Peyer's patch (tissue), 4 donors: ENCODE measurements around the gene FGR.

Experiments
- CTCF ChIP-seq, 6 experiments: fragments of 450-650 bp in 4 of 6; fragments of 200-600 bp in 2 of 6; sonication (generic) in 1 of 6; IDR thresholded peaks; one replicate each; pipeline ENCODE4 v1.5.1; 2017 to 2019; ENCODE audit warnings: antibody characterized with exemption in 6 of 6, mild to moderate bottlenecking in 3 of 6, moderate library complexity in 1 of 6
- POLR2A ChIP-seq, 2 donors: fragments of 450-650 bp; IDR thresholded peaks; one replicate each; pipeline ENCODE4 v1.5.1; 2017; ENCODE audit warnings: antibody characterized with exemption in 2 of 2, mild to moderate bottlenecking in 2 of 2, moderate library complexity in 2 of 2

- TF ChIP-seq CTCF (IDR thresholded peaks at IDR 0.05) (no peak), POLR2A (IDR thresholded peaks at IDR 0.05) (no peak)
Observed at GRCh38 chr1:27602462-27603308, 32.3 kb downstream of the FGR start.
